Ovary (tissue), 10 donors: ENCODE measurements around the gene PHB1. TPM values are rescaled to one million over a fixed set of nuclear protein-coding genes. Genes with fewer than 3 reads are reported as not detected.

Source experiments
- DNase-seq, 5 donors: peaks; one replicate each; pipeline ENCODE4 v3.0.0-alpha.2; 2019 to 2020
- H3K27ac ChIP-seq, 2 donors: fragments of 200-600 bp; one replicate each; pipeline versions ENCODE4 v1.5.1 to v1.8.0; 2019 to 2022
- H3K27me3 ChIP-seq: fragments of 200-600 bp; one replicate; pipeline ENCODE4 v1.8.0; 2022
- H3K36me3 ChIP-seq: fragments of 200-600 bp; sonication (generic); one replicate; pipeline ENCODE4 v1.5.1; 2019
- H3K4me1 ChIP-seq: one replicate; pipeline ENCODE4 v1.8.1; 2013; ENCODE audit warnings: mild to moderate bottlenecking, moderate library complexity; ENCODE audit not compliant: insufficient read depth
- H3K4me3 ChIP-seq: fragments of 200-600 bp; sonication (generic); one replicate; pipeline ENCODE4 v1.5.1; 2017
- H3K9me3 ChIP-seq, 2 donors: fragments of 200-600 bp in 1 of 2; sonication (generic) in 1 of 2; one replicate each; pipeline versions ENCODE4 v1.5.1 to v1.8.1; 2013 to 2019; ENCODE audit warnings: mild to moderate bottlenecking in 1 of 2, moderate library complexity in 1 of 2
- EP300 ChIP-seq: sonication (generic); formaldehyde crosslinking; IDR thresholded peaks from one replicate; pipeline ENCODE4 v1.6.1; 2017; ENCODE audit warnings: antibody characterized with exemption
- POLR2A ChIP-seq: fragments of 450-650 bp; IDR thresholded peaks from one replicate; pipeline ENCODE4 v1.6.1; 2017; ENCODE audit warnings: antibody characterized with exemption, mild to moderate bottlenecking, moderate library complexity
- WGBS, 3 donors: extraction: QIAGEN DNeasy Blood & Tissue Kit in 1 of 3; methylation state at CpG; one replicate each; pipeline versions ENCODE4 v1.1.5 to v1.1.7; 2013 to 2017; 5-methylcytosine and 5-hydroxymethylcytosine counted together
- intact Hi-C, 4 donors: fragments of 100-400 bp; cut with DNase I; formaldehyde crosslinking; loops; one replicate each; pipeline versions ENCODE4 v1.11.0 to v1.15.1; 2022 to 2023
- long read RNA-seq, 3 donors: library from polyadenylated mRNA in 2 of 3; unstranded in 2 of 3; transcript quantifications; one replicate each; pipeline ENCODE4 v2.0.0 and lab custom pipeline, GENCODE V29; 2021 to 2026
- polyA plus RNA-seq, 2 donors: library from polyadenylated mRNA; stranded (reverse); fragments of 200-250 nt in 1 of 2; fragments of 350-450 nt in 1 of 2; fragmentation: Illumina TruSeq in 1 of 2; extraction: RNeasy Lipid Tissue Mini Kit (QIAGEN cat#74804) in 1 of 2; gene quantifications; one replicate each; pipeline ENCODE4 v1.2.3, GENCODE V29; 2013 to 2014
- total RNA-seq, 7 donors: library from RNA; depleted of rRNA in 2 of 7; stranded (reverse); fragments of >200 nt in 2 of 7; fragmentation: NEBNext Ultra II Directional in 3 of 7; extraction: Animal tissue kit (Norgen Biotek cat#: 25700) in 3 of 7; gene quantifications; one replicate each; pipeline versions ENCODE4 v1.1.0 to v1.2.4, GENCODE V29; 2016 to 2023
- TF ChIP-seq, protein P1 (sequence below), 3 donors: fragments of 450-650 bp in 2 of 3; fragments of 200-600 bp in 1 of 3; IDR thresholded peaks; one replicate each; pipeline versions ENCODE4 v1.5.1 to v1.8.0; 2016 to 2022; ENCODE audit warnings: antibody characterized with exemption in 3 of 3, mild to moderate bottlenecking in 1 of 3
- donor health status: DM: no; HTN: no; CAD: no; lungs with moderate emphysema.
- donor health status: DM: no; HTN: no; CAD: no.
- donor health status: Bipolar disorder and iron deficiency.
- donor health status: DM: yes; HTN: yes; CAD: no.
- donor health status: DM: no; HTN: no; CAD: no.
- donor health status: DM: yes; HTN: yes; CAD: no.

PHB1 gene
- total RNA-seq, result 100 to 1,000 TPM in 4 of 7 donors, 10 to 100 TPM in 3; 46.0 to 132 (median 106) TPM
- polyA plus RNA-seq, result 100 to 1,000 TPM in 1 of 2 donors, 10 to 100 TPM in 1; 87.1 to 148 TPM
- long read RNA-seq, donor 1, transcript PHB-201 (7 exons, 1,832 nt), result major isoform, 391 of 436 reads
- long read RNA-seq, donor 1, transcript PHB-214 (8 exons, 1,952 nt), result minor isoform, 21 of 436 reads
- long read RNA-seq, donor 1, partial matches to known transcripts, result 13 of 436 reads
- long read RNA-seq, donor 1, other reads (novel, unspliced or antisense), result 10 of 436 reads
- long read RNA-seq, donor 2, transcript PHB-201 (7 exons, 1,832 nt), result major isoform, 66 of 115 reads
- long read RNA-seq, donor 2, partial matches to known transcripts, result 41 of 115 reads
- long read RNA-seq, donor 2, other reads (novel, unspliced or antisense), result 0 of 115 reads
- long read RNA-seq, donor 3, transcript PHB-201 (7 exons, 1,832 nt), result major isoform, 111 of 133 reads
- long read RNA-seq, donor 3, partial matches to known transcripts, result 5 of 133 reads
- long read RNA-seq, donor 3, other reads (novel, unspliced or antisense), result 12 of 133 reads

DNA sequence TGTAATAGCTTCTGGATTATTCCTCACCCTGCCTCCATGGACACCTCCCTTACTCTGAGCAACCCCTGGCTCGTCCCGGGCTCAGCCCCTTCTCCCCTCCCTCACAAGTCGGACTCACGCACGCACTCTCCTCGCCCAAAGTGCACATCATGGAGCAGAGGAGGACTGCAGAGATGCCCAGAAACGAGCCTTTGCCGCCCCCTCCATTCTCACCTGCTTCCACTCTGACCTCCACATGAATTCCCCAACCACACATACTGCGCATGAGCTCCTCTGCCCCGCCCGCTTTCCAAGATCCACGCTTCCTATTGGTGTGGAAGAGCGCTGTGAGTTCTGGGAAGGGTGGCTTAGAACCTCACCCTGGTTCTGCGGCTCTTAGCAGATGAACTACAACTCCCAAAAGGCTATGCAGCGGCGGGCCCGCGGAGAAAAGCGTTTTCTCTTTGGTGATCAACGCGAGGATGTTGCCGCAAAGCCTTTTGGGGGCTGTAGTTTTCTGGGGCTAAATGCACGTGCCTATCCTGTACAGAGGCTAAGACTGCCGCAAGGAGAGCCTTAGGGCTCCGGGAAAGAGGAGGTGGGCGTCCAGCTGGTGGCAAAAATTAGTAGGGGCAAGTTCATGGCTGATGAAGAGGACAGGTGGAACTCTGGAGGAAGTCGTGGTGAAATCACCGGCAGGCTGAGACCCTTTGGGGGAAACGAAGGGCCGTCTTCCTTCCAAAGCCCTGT is at the start of gene PHB1:
Gene PHB1, minus strand, starts transcription at position 261 of the 729 bp plus-strand sequence. CDS start 1,618 bp downstream, outside the sequence.
- TF ChIP-seq POLR2A (no peak), EP300 (no peak)
- TF ChIP-seq, protein P1, sequence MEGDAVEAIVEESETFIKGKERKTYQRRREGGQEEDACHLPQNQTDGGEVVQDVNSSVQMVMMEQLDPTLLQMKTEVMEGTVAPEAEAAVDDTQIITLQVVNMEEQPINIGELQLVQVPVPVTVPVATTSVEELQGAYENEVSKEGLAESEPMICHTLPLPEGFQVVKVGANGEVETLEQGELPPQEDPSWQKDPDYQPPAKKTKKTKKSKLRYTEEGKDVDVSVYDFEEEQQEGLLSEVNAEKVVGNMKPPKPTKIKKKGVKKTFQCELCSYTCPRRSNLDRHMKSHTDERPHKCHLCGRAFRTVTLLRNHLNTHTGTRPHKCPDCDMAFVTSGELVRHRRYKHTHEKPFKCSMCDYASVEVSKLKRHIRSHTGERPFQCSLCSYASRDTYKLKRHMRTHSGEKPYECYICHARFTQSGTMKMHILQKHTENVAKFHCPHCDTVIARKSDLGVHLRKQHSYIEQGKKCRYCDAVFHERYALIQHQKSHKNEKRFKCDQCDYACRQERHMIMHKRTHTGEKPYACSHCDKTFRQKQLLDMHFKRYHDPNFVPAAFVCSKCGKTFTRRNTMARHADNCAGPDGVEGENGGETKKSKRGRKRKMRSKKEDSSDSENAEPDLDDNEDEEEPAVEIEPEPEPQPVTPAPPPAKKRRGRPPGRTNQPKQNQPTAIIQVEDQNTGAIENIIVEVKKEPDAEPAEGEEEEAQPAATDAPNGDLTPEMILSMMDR (IDR thresholded peaks at IDR 0.05), result no peak
- Histone ChIP-seq H3K9me3 (no peaks in the 10 kb centered on the region), H3K27ac (no peak within 1 kb of the TSS), H3K4me1 (peaks cover 2% of the 10 kb centered on the region), H3K4me3 (peak within 1 kb of the TSS; percentile 87), H3K27me3 (no peaks in the 10 kb centered on the region), H3K36me3 (no peaks in the 10 kb centered on the region)
- peak; percentile 93 to 96 (median 93) for DNase-seq
- intact Hi-C loops, result loop anchor here in 1 of 4 donors (5.0 kb wide), 1 partner anchor 692 kb away; the partner anchor contains the start of genes PRAC1 and PRAC2
- 0 to 2% (median 1%) methylated on average over 30 of the region's 30 CpGs for WGBS, 3 donors

DNA sequence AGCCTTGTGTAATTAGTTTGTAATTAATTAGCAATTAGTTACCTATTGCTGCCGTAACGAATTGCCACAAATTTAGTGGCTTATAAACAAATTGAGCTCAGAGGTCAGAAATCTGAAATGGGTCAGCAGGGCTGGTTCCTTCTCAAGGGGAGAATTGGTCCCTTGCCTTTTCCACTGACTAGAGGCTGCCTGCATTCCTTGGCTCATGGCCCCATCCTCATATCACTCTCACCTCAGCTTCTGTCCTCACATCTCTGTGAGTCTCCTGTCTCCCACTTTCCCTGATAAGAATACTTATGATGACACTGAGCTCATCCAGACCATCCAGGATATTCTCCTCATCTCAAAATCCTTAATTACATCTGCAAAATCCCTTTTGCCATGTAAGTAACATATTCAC is 49.4 kb upstream of the PHB1 start:
- H3K4me1 ChIP-seq, result no peaks in the 10 kb centered on the region
- TF ChIP-seq EP300 (no peak), POLR2A (no peak)
- TF ChIP-seq, protein P1 (IDR thresholded peaks at IDR 0.05), result no peak
- no peaks in the 10 kb centered on the region for H3K27me3 ChIP-seq

DNA sequence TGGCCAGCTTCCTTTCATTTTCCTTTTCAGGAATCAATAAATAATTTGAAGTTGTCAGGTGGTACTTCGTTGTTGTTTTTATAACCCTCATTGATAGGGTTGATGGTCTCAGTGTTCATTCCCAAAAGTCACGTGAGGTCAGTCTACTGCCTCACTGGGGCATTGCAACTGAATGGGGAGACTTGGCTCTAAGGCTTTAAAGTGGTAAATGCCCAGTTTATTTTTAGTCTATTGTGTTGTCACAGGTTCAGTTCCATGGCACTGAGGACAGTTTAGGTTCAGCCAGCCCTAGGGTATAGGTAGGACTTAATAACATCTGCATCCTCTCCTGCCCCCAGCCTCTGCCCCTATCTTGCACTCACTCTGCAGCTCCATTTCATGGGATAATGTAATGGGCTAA is 46.9 kb upstream of the PHB1 start:
- H3K27me3 ChIP-seq, result no peaks in the 10 kb centered on the region
- H3K4me3 ChIP-seq, result no peak overlapping the region
- no peaks in the 10 kb centered on the region for H3K4me1 ChIP-seq
- DNase-seq, result no peak
- H3K9me3 ChIP-seq, result no peaks in the 10 kb centered on the region
- H3K36me3 ChIP-seq, result no peaks in the 10 kb centered on the region
- H3K27ac ChIP-seq, result no peak overlapping the region
- TF ChIP-seq POLR2A (no peak), EP300 (no peak)
- TF ChIP-seq, protein P1 (IDR thresholded peaks at IDR 0.05), result no peak
- 33 to 43% (median 37%) methylated on average over 2 of the region's 2 CpGs for WGBS, 3 donors
- intact Hi-C loops, result no loop called here

More for the DNA sequence above, 49.4 kb upstream of the PHB1 start:
- H3K36me3 ChIP-seq, result no peaks in the 10 kb centered on the region
- intact Hi-C loops, result no loop called here
- no peak overlapping the region for H3K27ac ChIP-seq
- no peak for DNase-seq
- no peak overlapping the region for H3K4me3 ChIP-seq
- H3K9me3 ChIP-seq, result no peaks in the 10 kb centered on the region
- 61 to 85% (median 84%) methylated on average over 2 of the region's 2 CpGs for WGBS, 3 donors

DNA sequence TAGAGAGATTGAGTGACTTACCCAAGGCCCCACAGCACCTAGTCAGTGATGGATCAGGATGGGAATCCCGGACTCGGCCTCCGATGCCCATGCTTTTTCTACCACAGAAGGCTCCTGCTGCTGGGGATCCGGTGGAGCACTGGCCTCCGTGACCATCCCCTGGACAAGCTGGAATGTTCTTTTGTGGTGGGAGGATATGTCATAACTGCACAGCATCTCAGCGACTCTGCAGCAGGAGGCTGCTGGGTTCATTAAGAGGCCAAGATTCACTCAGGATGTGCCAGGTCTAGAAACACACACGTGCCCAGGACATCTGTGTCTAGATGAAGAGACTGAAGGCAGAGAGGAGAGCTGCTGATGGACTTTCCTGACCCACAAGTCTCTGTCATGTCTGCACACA is 45.7 kb upstream of the PHB1 start:
- Histone ChIP-seq H3K27ac (no peak overlapping the region), H3K27me3 (no peaks in the 10 kb centered on the region), H3K4me1 (no peaks in the 10 kb centered on the region), H3K4me3 (no peak overlapping the region), H3K36me3 (no peaks in the 10 kb centered on the region), H3K9me3 (no peaks in the 10 kb centered on the region)
- intact Hi-C loops, result no loop called here
- 61 to 68% (median 61%) methylated on average over 7 of the region's 7 CpGs for WGBS, 3 donors
- no peak for DNase-seq
- TF ChIP-seq EP300 (no peak), POLR2A (no peak)
- TF ChIP-seq, protein P1 (IDR thresholded peaks at IDR 0.05), result no peak
